Ishikawa (cell line): ENCODE data around the gene NUMB.

ENCODE experiments used
- CEBPB ChIP-seq: IDR thresholded peaks from 2 replicates; pipeline ENCODE4 v1.6.1; 2012
- CREB1 ChIP-seq: IDR thresholded peaks from 2 replicates; pipeline ENCODE4 v1.6.1; 2012; ENCODE audit warnings: low read depth
- EGR1 ChIP-seq: IDR thresholded peaks from 2 replicates; pipeline ENCODE4 v1.6.1; 2012
- EP300 ChIP-seq: IDR thresholded peaks from 2 replicates; pipeline ENCODE4 v1.6.1; 2012; ENCODE audit warnings: borderline replicate concordance
- FOXM1 ChIP-seq: IDR thresholded peaks from 2 replicates; pipeline ENCODE4 v1.6.1; 2012; ENCODE audit warnings: low read depth, borderline replicate concordance
- NFIC ChIP-seq: IDR thresholded peaks from 2 replicates; pipeline ENCODE4 v1.6.1; 2012
- RAD21 ChIP-seq: IDR thresholded peaks from 2 replicates; pipeline ENCODE4 v1.6.1; 2012; ENCODE audit warnings: low read depth
- REST ChIP-seq: IDR thresholded peaks from 2 replicates; pipeline ENCODE4 v1.6.1; 2012; ENCODE audit warnings: low read depth, mild to moderate bottlenecking
- TAF1 ChIP-seq: IDR thresholded peaks from 2 replicates; pipeline ENCODE4 v1.6.1; 2012; ENCODE audit warnings: low read depth, mild to moderate bottlenecking
- TCF12 ChIP-seq: IDR thresholded peaks from 2 replicates; pipeline ENCODE4 v1.6.1; 2012; ENCODE audit warnings: low read depth
- TEAD4 ChIP-seq: IDR thresholded peaks from 2 replicates; pipeline ENCODE4 v1.6.1; 2012
- YY1 ChIP-seq: IDR thresholded peaks from 2 replicates; pipeline ENCODE4 v1.6.1; 2012; ENCODE audit warnings: low read depth
- ZBTB7A ChIP-seq: IDR thresholded peaks from 2 replicates; pipeline ENCODE4 v1.6.1; 2012; ENCODE audit warnings: low read depth
- TF ChIP-seq, protein P1 (sequence below): IDR thresholded peaks from 2 replicates; pipeline ENCODE4 v1.6.1; 2012
- TF ChIP-seq, protein P2 (sequence below): IDR thresholded peaks from 2 replicates; pipeline ENCODE4 v1.6.1; 2012

Gene NUMB

DNA sequence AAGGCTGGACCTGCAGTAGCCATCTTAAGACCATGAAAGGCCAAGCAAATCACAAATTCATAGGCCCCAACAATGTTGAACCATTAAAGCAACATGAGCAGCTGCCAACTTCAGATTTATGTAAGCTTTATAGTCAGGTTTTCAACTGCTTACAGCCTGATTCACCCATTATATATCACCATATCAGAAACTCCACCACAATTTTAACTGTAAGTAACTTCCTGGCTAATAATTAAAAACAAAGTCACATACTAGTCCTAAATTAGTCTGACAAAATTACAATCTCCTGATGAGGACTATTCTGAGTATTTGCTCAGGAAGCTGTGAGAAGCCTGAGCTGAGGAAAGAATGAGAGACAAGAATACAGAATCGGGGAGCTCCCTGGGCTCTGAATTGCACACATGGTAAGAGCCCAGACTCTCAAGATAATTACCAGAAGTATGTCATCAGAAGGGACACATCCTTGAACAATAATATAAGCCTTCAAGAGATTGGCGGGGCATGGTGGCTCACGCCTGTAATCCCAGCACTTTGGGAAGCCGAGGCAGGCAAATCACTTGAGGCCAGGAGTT, 55.1 kb downstream of the NUMB start:
- TF ChIP-seq REST (no peak), CEBPB (no peak), EP300 (no peak)
- TF ChIP-seq, protein P1, sequence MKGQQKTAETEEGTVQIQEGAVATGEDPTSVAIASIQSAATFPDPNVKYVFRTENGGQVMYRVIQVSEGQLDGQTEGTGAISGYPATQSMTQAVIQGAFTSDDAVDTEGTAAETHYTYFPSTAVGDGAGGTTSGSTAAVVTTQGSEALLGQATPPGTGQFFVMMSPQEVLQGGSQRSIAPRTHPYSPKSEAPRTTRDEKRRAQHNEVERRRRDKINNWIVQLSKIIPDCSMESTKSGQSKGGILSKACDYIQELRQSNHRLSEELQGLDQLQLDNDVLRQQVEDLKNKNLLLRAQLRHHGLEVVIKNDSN: no peak

DNA sequence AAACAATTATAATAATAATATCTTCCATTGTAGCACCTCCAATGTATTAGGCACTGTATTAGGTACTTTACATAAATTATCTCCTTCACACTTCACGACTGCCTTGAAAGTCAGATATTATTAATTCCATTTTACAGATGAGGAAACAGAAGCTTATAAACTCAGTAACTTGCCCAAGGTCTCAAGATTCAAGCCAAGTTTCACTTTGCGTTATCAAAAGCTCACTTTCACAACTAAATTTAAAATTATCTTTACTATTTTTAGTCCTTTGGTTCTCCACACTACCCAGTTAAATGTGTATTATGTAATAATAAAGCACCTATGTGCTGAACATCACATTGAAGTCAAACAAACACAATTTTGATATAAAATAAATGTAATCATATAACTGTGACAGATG, 55.8 kb downstream of the NUMB start:
- TF ChIP-seq TAF1 (no peak), RAD21 (no peak), NFIC (no peak), REST (no peak), ZBTB7A (no peak)

DNA sequence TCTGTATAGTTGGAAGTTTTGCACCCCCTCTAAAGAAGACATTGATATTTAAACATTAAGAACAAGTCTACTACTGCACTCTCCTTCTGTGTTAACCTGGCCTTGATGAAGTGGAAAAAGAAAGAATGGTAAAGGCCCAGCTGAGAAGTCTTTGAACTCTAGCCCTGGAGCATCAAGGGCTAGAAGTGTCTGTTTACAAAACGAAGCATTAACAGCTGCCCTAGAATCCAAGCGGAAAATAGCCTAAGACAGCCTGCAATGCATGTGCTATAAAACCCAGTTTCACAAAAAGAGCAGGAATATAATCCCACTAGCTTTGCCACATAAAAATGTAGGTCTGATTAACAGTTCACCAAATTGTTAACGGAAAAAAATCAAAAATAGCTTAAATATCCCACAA, 60.5 kb downstream of the NUMB start:
- no peak for TF ChIP-seq CREB1
- no peak for TF ChIP-seq CEBPB
- no peak for TF ChIP-seq NFIC

GRCh38 chr14:73394317-73394716, 64.0 kb downstream of the NUMB start:
- TF ChIP-seq TAF1 (no peak), REST (no peak), EP300 (no peak), ZBTB7A (no peak), TEAD4 (no peak), CEBPB (no peak), NFIC (no peak), TCF12 (no peak), CREB1 (no peak), FOXM1 (no peak), YY1 (no peak), EGR1 (no peak), RAD21 (no peak)
- TF ChIP-seq, protein P2, sequence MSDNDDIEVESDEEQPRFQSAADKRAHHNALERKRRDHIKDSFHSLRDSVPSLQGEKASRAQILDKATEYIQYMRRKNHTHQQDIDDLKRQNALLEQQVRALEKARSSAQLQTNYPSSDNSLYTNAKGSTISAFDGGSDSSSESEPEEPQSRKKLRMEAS: no peak
- TF ChIP-seq, protein P1: no peak

GRCh38 chr14:73393375-73393774, 65.0 kb downstream of the NUMB start:
- TF ChIP-seq TEAD4 (no peak), RAD21 (no peak), FOXM1 (no peak)
